GM18951 (cell line): ENCODE measurements around the gene PDK4.

Source experiments
- POLR2A ChIP-seq: IDR thresholded peaks from 4 replicates; pipeline ENCODE4 v1.6.1; 2011; ENCODE audit warnings: mild to moderate bottlenecking; ENCODE audit not compliant: insufficient read length, insufficient read depth; ENCODE audit errors: extremely low read depth
- in situ Hi-C: fragments of 300-500 bp; cut with MboI; formaldehyde crosslinking; loops from one replicate; pipeline ENCODE4 v1.12.0; 2022; ENCODE audit warnings: low sequenced_read_pairs, mixed read lengths, inconsistent platforms; ENCODE audit not compliant: unreplicated experiment

Gene PDK4

DNA sequence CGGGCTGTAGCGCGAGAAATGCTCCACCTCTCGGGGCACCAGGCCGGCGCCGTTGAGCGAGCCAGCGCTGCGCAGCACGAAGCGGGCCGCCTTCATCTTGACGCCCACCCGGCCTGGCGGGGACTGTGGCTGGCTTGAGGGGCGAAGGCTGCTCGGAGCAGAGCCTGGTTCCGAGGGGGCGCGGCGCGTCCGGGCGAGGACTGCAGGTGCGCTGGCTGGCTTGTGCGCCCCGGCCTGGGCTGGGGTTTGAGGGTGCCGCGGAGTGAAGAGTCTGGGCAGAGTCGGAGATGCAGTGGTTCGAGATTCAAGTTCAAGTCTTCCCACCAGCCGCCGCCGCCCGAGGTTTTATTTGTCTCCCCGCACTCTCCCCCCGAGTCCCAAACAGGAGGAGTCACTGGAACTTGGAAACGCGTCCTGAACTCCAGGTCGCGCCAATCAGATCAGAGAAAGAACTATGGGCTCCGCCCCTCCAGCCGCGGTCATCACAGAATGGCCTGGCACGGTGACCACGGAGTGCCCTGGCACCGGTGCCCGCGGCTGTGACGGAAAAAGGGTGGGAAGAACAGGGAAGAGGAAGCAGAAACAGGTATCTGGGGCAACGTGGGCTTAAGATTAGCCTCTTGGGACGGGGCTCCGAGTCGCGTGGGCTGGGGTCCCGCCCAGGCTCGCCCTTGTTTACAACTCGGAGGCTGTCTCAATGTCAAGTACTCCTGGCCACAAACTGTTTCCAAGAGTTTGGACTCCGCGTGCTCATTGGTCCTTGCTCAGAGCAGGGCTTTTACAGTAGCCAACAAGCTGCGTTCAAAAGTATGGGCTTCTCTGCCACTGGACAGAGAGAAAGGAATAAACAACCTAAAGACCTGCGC, at the start of gene PDK4:
PDK4 (minus strand) TSS at position 319 of the 866 bp plus-strand sequence; CDS start at position 96, 223 bp downstream.
- in situ Hi-C loops = no loop called here
- TF ChIP-seq POLR2A = no peak

DNA sequence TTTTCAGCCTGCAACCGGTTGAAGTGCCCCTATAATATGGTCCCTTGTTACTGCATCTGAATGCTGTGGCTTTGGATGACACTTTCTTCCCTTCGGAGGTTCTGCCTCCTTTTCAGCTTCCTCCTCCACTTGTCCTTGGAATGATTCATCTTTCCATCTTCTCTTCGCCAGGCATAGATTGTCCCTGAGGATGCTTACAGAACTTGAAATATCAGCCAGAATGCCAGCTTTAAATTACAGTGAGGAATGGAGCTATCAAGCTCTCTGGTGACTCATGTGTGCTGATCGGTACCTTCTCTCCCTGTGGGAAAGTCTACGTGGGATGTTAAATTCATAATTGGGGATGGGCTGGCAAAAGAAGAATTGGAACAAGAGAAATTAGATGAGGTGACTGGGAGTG, 45.9 kb upstream of the PDK4 start:
- TF ChIP-seq POLR2A = no peak
- in situ Hi-C loops = no loop called here

DNA sequence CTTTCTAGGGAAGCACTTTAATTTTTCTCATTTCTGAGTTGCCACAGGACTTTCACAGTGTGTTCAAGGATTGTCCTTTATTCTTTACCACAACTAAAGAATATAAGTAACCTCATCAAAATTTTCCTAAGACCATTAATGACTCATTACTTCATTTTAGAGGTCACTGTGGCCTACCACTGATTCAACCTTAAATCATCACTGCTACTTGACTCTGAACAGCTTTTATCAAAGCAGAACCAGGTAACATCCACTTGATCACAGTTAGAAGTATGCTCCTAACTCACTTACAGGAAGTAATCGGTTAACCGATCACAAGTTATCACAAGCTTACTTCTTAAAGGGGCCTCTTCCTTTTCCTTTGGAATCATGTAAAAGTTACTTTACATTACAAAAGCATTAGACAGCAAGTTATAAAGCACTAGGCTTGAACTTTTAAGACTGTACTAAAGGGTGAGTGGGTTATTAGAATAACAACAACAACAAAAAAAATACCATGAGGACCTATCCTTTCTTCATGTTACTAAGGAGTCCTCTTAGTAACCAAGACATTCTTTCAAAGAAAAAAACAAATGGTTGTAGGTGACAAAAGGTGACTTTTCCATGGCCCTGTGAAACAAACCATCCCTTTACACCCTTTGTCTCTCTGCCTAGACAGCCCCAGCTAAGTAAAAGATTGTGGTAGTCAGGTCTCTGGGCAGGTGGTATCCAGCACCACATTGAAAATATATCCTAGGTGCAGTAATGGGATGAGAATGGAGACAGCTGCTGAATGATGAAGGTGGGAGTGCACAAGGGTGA, 40.0 kb upstream of the PDK4 start:
- TF ChIP-seq POLR2A = no peak
- in situ Hi-C loops = no loop called here

DNA sequence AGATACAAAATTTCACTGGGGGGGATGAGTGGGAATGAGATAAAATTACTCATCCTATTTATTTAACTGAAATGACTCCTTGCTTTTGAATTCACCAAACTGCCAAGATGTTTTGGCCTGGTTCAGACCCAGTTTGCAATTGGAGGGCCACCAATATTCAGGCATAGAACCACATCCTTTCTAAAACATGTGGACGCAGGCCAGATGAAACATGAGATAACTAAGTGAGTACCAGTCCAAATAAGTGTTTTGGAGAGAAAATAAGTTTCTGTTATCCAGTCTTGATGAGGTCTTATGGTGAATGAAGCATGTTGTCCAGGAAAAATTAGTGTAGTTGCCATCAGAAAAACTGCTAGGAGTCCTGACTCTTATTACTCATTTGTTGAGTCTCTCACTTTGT, 36.3 kb upstream of the PDK4 start:
- no peak for TF ChIP-seq POLR2A
- in situ Hi-C loops = no loop called here

- TF ChIP-seq POLR2A = no peak
- in situ Hi-C loops = no loop called here
Observed at GRCh38 chr7:95631527-95631926, 35.2 kb upstream of the PDK4 start.

GRCh38 chr7:95630702-95631458, 34.6 kb upstream of the PDK4 start:
- in situ Hi-C loops = no loop called here

DNA sequence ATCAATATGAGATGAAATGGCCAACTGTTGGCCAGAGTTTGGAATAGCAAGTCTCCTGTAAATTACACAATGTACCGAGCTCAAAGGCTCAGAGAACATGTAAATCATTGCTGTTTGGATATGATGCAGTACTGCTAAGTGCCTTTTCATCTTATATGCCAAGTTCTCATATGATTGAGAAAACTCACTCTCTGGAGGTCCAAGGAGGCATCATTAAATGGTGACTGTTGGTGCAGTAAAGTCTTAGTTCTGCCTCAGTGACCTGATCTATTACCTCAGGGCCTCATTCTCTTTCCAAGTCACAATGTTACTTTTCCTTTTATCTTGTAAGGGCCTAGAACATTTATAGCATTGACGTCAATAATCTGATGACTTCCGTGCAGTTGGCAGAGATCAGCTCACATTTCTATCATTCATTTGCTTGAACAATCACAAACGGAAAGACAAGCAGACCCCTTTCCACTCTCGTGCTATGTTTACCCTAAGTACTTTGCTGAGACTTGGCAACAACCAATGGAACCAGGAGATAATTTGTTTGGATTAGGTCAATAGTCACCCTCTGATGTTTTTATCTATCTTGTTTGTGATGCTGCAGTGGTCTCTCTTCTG, 32.6 kb upstream of the PDK4 start:
- in situ Hi-C loops = no loop called here
- no peak for TF ChIP-seq POLR2A

More at GRCh38 chr7:95630702-95631458, 34.6 kb upstream of the PDK4 start:
- TF ChIP-seq POLR2A = no peak

DNA sequence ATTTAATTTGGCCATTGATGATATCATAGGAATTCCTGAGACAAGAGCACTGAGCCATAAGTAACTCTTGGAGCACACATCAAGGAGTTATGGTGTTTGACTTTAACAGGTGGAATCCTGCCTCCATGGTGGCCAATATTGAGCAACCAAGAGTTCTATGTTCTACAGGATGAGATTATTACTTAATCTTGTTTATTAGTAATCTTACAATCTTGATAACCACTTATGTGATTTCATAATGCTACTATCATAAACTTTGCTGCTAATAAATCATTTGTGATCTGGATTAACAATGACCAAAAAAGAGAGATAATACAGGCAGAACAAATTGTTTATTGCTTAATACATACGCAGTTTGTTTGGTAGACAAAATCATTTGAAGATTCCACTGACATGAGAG, 27.5 kb upstream of the PDK4 start:
- in situ Hi-C loops = no loop called here
- TF ChIP-seq POLR2A = no peak

DNA sequence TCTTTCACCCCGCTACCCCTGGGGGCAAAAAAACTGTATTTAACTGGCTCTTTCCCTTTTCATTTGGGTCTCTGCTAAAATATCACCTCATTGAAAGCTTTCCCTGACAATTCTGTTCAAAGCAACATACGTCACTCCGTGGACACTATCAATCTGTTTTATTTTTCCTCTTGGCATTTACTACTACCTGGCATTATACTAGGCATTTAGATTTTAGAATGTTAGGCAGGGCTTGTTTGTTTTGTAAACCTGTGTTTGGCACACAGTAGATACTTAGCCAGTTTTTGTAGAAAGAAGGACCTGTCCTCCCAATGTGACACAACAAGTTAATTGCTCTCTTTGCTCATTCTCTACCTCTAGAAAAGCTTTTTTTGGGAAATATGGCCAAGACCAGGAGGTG, 26.5 kb upstream of the PDK4 start:
- in situ Hi-C loops = no loop called here
- no peak for TF ChIP-seq POLR2A

GRCh38 chr7:95622001-95622549, 25.8 kb upstream of the PDK4 start:
- TF ChIP-seq POLR2A = no peak
- in situ Hi-C loops = no loop called here

DNA sequence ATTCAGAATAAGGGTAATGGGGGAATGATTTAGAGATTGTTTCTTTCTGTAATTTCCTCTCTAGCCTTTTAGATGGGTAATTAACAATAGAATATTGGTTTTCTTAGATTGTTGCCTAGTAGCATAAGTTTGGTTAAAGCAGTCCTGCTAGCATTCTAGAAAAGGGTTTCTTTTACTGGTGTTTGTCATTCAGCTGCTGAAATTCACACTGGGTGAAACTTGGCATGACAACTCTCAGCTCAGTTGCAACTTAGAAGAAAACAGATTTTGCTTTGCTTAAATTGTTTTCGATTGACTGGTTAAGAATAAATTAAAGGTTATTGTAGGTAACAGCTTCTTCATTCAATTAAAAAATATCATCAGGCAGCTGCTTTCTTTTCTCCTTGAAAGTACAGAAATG, 25.1 kb upstream of the PDK4 start:
- no peak for TF ChIP-seq POLR2A
- in situ Hi-C loops = no loop called here

GRCh38 chr7:95620631-95621030, 24.3 kb upstream of the PDK4 start:
- no peak for TF ChIP-seq POLR2A
- in situ Hi-C loops = no loop called here
